H1 (cell line): Measurements from ENCODE around the gene DPYSL3.

ENCODE experiments used
- EP300 ChIP-seq, 2 experiments: IDR thresholded peaks; 1 replicate in 1 of 2; 2 replicates in 1 of 2; pipeline ENCODE4 v1.6.1; 2011 to 2012; ENCODE audit warnings: low read depth in 2 of 2, low read length in 2 of 2, mild to moderate bottlenecking in 2 of 2, borderline replicate concordance in 1 of 2, inconsistent platforms in 1 of 2, moderate library complexity in 1 of 2
- EZH2 ChIP-seq: fragments of 200-600 bp; sonication (generic); IDR thresholded peaks from 2 replicates; pipeline ENCODE4 v1.7.1; 2012; ENCODE audit warnings: low read depth, mild to moderate bottlenecking, moderate library complexity, low read length, inconsistent platforms; ENCODE audit not compliant: severe bottlenecking
- FOSL1 ChIP-seq: IDR thresholded peaks from 2 replicates; pipeline ENCODE4 v1.6.1; 2011; ENCODE audit warnings: mild to moderate bottlenecking, low read depth, low read length, moderate library complexity; ENCODE audit not compliant: insufficient read depth
- HDAC2 ChIP-seq, 2 experiments: fragments of 300-600 bp in 1 of 2; sonication (generic) in 1 of 2; IDR thresholded peaks; 2 replicates each; pipeline ENCODE4 v1.6.1; 2011 to 2012; ENCODE audit warnings: low read depth in 2 of 2, low read length in 2 of 2, mild to moderate bottlenecking in 2 of 2, moderate library complexity in 2 of 2, borderline replicate concordance in 1 of 2, inconsistent platforms in 1 of 2
- POLR2A ChIP-seq, 2 experiments: IDR thresholded peaks; 1 replicate in 1 of 2; 2 replicates in 1 of 2; pipeline ENCODE4 v1.6.1; 2011; ENCODE audit warnings: low read depth in 2 of 2, low read length in 2 of 2, mild to moderate bottlenecking in 2 of 2; ENCODE audit errors: control extremely low read depth in 1 of 2
- SRF ChIP-seq: IDR thresholded peaks from 2 replicates; pipeline ENCODE4 v1.6.1; 2011; ENCODE audit warnings: mild to moderate bottlenecking, low read depth, low read length, moderate library complexity
- YY1 ChIP-seq: IDR thresholded peaks from 2 replicates; pipeline ENCODE4 v1.6.1; 2011; ENCODE audit warnings: low read depth, mild to moderate bottlenecking, low read length
- ZNF274 ChIP-seq: IDR thresholded peaks from 2 replicates; pipeline ENCODE4 v1.7.0; 2012; ENCODE audit warnings: low read length, borderline replicate concordance; ENCODE audit errors: extremely low read depth
- TF ChIP-seq, protein P1 (sequence below), 3 experiments: IDR thresholded peaks; 1 replicate in 2 of 3; 2 replicates in 1 of 3; pipeline versions ENCODE4 v1.5.1 to v1.6.1; 2011; ENCODE audit warnings: low read length in 3 of 3, mild to moderate bottlenecking in 3 of 3, inconsistent platforms in 2 of 3, low read depth in 1 of 3, moderate library complexity in 1 of 3; ENCODE audit not compliant: insufficient read depth in 1 of 3; ENCODE audit errors: control extremely low read depth in 1 of 3
- TF ChIP-seq, protein P2 (sequence below): IDR thresholded peaks from 2 replicates; pipeline ENCODE4 v1.6.1; 2012; ENCODE audit warnings: inconsistent platforms
- TF ChIP-seq, protein P3 (sequence below): IDR thresholded peaks from 2 replicates; pipeline ENCODE4 v1.6.1; 2011; ENCODE audit warnings: low read length, improper control_type of control experiment

DNA sequence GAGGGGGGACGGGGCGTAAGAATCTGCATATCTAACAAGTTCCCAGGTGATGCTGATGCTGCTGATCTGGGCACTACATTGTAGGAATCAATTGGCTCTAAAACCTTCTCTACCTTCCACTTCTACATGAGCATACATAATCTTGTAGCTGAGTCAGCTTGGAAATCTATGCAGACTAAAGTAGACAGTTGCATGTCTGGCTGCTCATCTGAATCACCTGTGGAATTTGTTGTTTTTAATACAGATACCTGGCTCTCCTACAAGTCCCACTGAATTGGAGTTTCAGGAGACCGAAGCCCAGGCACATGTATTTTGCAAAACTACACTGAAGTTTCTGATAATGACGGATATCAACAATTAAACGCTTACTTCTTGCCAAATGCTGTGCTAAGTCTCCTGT lies 161.4 kb downstream of the DPYSL3 start:
- TF ChIP-seq, protein P1, sequence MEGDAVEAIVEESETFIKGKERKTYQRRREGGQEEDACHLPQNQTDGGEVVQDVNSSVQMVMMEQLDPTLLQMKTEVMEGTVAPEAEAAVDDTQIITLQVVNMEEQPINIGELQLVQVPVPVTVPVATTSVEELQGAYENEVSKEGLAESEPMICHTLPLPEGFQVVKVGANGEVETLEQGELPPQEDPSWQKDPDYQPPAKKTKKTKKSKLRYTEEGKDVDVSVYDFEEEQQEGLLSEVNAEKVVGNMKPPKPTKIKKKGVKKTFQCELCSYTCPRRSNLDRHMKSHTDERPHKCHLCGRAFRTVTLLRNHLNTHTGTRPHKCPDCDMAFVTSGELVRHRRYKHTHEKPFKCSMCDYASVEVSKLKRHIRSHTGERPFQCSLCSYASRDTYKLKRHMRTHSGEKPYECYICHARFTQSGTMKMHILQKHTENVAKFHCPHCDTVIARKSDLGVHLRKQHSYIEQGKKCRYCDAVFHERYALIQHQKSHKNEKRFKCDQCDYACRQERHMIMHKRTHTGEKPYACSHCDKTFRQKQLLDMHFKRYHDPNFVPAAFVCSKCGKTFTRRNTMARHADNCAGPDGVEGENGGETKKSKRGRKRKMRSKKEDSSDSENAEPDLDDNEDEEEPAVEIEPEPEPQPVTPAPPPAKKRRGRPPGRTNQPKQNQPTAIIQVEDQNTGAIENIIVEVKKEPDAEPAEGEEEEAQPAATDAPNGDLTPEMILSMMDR (IDR thresholded peaks at IDR 0.05; ENCODE audit: control extremely low read depth in 1 of 3, insufficient read depth in 1 of 3, low read depth in 1 of 3, low read length in 3 of 3): no peak
- TF ChIP-seq EZH2 (no peak), POLR2A (IDR thresholded peaks at IDR 0.05; ENCODE audit: control extremely low read depth in 1 of 2, low read depth in 2 of 2, low read length in 2 of 2) (no peak), HDAC2 (IDR thresholded peaks at IDR 0.05; ENCODE audit: borderline replicate concordance in 1 of 2, low read depth in 2 of 2, low read length in 2 of 2) (no peak), EP300 (IDR thresholded peaks at IDR 0.05; ENCODE audit: borderline replicate concordance in 1 of 2, low read depth in 2 of 2, low read length in 2 of 2) (no peak), FOSL1 (no peak), YY1 (no peak), ZNF274 (no peak), SRF (no peak)
- TF ChIP-seq, protein P2, sequence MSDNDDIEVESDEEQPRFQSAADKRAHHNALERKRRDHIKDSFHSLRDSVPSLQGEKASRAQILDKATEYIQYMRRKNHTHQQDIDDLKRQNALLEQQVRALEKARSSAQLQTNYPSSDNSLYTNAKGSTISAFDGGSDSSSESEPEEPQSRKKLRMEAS: no peak
- TF ChIP-seq, protein P3, sequence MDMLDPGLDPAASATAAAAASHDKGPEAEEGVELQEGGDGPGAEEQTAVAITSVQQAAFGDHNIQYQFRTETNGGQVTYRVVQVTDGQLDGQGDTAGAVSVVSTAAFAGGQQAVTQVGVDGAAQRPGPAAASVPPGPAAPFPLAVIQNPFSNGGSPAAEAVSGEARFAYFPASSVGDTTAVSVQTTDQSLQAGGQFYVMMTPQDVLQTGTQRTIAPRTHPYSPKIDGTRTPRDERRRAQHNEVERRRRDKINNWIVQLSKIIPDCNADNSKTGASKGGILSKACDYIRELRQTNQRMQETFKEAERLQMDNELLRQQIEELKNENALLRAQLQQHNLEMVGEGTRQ: no peak
